Hepatocyte (in vitro differentiated cells): ENCODE measurements around the gene METRNL. TPM values are rescaled to one million over a fixed set of nuclear protein-coding genes. Genes with fewer than 3 reads are reported as not detected.

Experiments used
- DNase-seq: peaks from one replicate; pipeline ENCODE4 v3.0.0-alpha.2; 2016; ENCODE audit warnings: low spot score
- H2AFZ ChIP-seq: fragments of 200-600 bp; sonication (generic); 2 replicates; pipeline ENCODE4 v1.6.0; 2016; ENCODE audit warnings: antibody characterized with exemption, mild to moderate bottlenecking
- H3K27ac ChIP-seq: fragments of 200-600 bp; sonication (generic); 2 replicates; pipeline ENCODE4 v1.5.1; 2016; ENCODE audit warnings: mild to moderate bottlenecking
- H3K27me3 ChIP-seq: fragments of 200-600 bp; sonication (generic); 2 replicates; pipeline ENCODE4 v1.6.1; 2016
- H3K36me3 ChIP-seq: fragments of 200-600 bp; sonication (generic); replicated peaks from 2 replicates; pipeline ENCODE4 v1.5.1; 2016; ENCODE audit warnings: low read depth; ENCODE audit not compliant: insufficient read depth
- H3K4me1 ChIP-seq: fragments of 200-600 bp; sonication (generic); 2 replicates; pipeline ENCODE4 v1.5.1; 2016; ENCODE audit warnings: mild to moderate bottlenecking, moderate library complexity; ENCODE audit not compliant: insufficient read depth
- H3K4me2 ChIP-seq: fragments of 200-600 bp; sonication (generic); 2 replicates; pipeline ENCODE4 v1.6.0; 2016
- H3K4me3 ChIP-seq: fragments of 200-600 bp; sonication (generic); 2 replicates; pipeline ENCODE4 v1.5.1; 2016; ENCODE audit warnings: mild to moderate bottlenecking
- H3K79me2 ChIP-seq: fragments of 200-600 bp; sonication (generic); 2 replicates; pipeline ENCODE4 v1.6.0; 2017; ENCODE audit warnings: mild to moderate bottlenecking
- H3K9me2 ChIP-seq: fragments of 200-600 bp; sonication (generic); replicated peaks from 2 replicates; pipeline ENCODE4 v1.6.0; 2017; ENCODE audit warnings: mild to moderate bottlenecking; ENCODE audit not compliant: insufficient read depth
- H3K9me3 ChIP-seq: fragments of 200-600 bp; sonication (generic); 2 replicates; pipeline ENCODE4 v1.5.1; 2016; ENCODE audit warnings: low read depth, mild to moderate bottlenecking
- H4K20me1 ChIP-seq: fragments of 200-600 bp; sonication (generic); 2 replicates; pipeline ENCODE4 v1.6.0; 2016; ENCODE audit warnings: mild to moderate bottlenecking; ENCODE audit not compliant: insufficient read depth, poor library complexity, severe bottlenecking
- EZH2 ChIP-seq: fragments of 200-600 bp; sonication (generic); IDR thresholded peaks from 2 replicates; pipeline ENCODE4 v1.6.1; 2016; ENCODE audit warnings: antibody characterized with exemption, mild to moderate bottlenecking, borderline replicate concordance
- EZH2phosphoT487 ChIP-seq: fragments of 200-600 bp; sonication (generic); IDR thresholded peaks from one replicate; pipeline ENCODE4 v1.6.1; 2018; ENCODE audit warnings: antibody characterized with exemption, mild to moderate bottlenecking, low read depth, moderate library complexity; ENCODE audit not compliant: unreplicated experiment, severe bottlenecking
- WGBS: methylation state at CpG from one replicate; pipeline ENCODE4 v1.1.6; 2016; ENCODE audit warnings: low lambda C conversion rate; ENCODE audit errors: missing lambda C conversion rate; 5-methylcytosine and 5-hydroxymethylcytosine counted together
- polyA plus RNA-seq: library from polyadenylated mRNA; unstranded; fragments of >200 nt; fragmentation: Nextera tagmentation; extraction: Ambion mirVana; gene quantifications from 2 replicates; pipeline ENCODE4 v1.2.1, GENCODE V29; 2016
- total RNA-seq: library from RNA; depleted of rRNA; stranded (reverse); fragments of >200 nt; gene quantifications from 2 replicates; pipeline ENCODE4 v1.2.3, GENCODE V29; 2014
- TF ChIP-seq, protein P1 (sequence below): fragments of 200-600 bp; sonication (generic); IDR thresholded peaks from 2 replicates; pipeline ENCODE4 v1.5.1; 2016; ENCODE audit warnings: antibody characterized with exemption, mild to moderate bottlenecking; ENCODE audit not compliant: poor library complexity

METRNL gene
- total and polyA plus RNA-seq, 2 experiments from 2014 or later, result 97.2 to 164 TPM

DNA sequence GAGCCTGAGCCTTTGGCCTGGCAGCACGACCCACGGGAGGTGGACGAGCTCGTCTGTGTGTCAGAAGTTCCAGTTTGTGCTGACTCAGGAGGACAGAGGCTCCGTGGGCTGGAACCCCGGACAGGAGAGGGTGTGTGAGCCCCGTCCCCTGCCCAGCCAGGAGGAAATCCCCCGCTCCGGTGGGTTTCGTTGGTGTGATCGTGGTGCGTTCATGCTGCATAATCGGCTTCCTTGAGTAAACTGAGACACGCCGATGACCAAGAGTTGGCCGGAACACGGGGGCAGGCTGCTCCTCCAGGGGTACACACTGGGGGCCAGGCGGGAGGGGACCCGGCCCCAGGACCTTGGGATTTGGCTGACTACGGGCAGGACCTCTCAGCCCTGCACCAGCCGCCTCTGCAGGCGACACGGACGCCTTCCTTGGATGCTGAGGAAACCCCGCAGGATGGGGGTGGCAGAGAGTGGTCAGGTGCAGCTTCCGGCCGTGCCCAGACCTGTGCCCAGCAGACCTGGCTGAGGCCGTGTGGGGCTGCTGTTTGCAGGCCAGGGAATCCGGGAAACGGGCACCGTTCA lies 8.5 kb downstream of the METRNL start:
- no peak for DNase-seq
- Histone ChIP-seq H3K27ac (peak overlapping the region; percentile 96), H2AFZ (no peak overlapping the region), H3K79me2 (peaks cover 86% of the 10 kb centered on the region), H3K27me3 (no peaks in the 10 kb centered on the region), H4K20me1 (peaks cover 31% of the 10 kb centered on the region), H3K4me2 (peak overlapping the region; percentile 98), H3K9me2 (no peaks in the 10 kb centered on the region), H3K4me3 (no peak overlapping the region), H3K36me3 (no peaks in the 10 kb centered on the region), H3K4me1 (peaks cover 89% of the 10 kb centered on the region), H3K9me3 (no peaks in the 10 kb centered on the region)
- no peak for TF ChIP-seq EZH2
- WGBS, result 85% methylated on average over 30 of the region's 31 CpGs

DNA sequence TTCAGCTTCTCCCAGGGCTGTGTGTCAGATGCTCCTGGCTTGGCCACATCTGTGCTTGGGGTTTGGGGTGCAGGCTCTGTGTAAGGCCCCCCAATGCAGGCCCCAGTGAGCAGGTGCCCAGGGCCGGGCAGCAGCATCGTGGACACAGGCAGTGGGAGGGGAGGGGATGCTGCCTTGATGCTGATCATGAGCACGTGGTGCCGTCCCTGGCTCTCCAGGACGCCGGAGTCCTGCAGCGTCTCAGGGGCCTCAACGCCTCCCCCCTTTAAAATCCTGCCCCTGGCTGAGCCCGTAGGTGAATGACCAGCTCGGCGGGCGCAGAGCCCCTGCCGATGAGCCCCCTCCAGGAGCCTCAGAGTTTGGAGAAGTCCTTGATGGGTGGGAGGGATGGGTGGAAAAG lies 9.0 kb downstream of the METRNL start:
- Histone ChIP-seq H3K4me3 (no peak overlapping the region), H3K4me2 (peak overlapping the region; percentile 98), H3K9me2 (no peaks in the 10 kb centered on the region), H3K4me1 (peaks cover 84% of the 10 kb centered on the region), H3K79me2 (peaks cover 88% of the 10 kb centered on the region), H4K20me1 (peaks cover 28% of the 10 kb centered on the region), H2AFZ (no peak overlapping the region), H3K27me3 (no peaks in the 10 kb centered on the region), H3K27ac (peak overlapping the region; percentile 96), H3K36me3 (no peaks in the 10 kb centered on the region), H3K9me3 (no peaks in the 10 kb centered on the region)
- TF ChIP-seq EZH2, result no peak
- TF ChIP-seq, protein P1, sequence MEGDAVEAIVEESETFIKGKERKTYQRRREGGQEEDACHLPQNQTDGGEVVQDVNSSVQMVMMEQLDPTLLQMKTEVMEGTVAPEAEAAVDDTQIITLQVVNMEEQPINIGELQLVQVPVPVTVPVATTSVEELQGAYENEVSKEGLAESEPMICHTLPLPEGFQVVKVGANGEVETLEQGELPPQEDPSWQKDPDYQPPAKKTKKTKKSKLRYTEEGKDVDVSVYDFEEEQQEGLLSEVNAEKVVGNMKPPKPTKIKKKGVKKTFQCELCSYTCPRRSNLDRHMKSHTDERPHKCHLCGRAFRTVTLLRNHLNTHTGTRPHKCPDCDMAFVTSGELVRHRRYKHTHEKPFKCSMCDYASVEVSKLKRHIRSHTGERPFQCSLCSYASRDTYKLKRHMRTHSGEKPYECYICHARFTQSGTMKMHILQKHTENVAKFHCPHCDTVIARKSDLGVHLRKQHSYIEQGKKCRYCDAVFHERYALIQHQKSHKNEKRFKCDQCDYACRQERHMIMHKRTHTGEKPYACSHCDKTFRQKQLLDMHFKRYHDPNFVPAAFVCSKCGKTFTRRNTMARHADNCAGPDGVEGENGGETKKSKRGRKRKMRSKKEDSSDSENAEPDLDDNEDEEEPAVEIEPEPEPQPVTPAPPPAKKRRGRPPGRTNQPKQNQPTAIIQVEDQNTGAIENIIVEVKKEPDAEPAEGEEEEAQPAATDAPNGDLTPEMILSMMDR, result no peak
- TF ChIP-seq EZH2phosphoT487, result no peak
- DNase-seq, result no peak
- WGBS, result 85% methylated on average over 13 of the region's 13 CpGs

- H3K27ac ChIP-seq, result peak overlapping the region; percentile 96
- H3K79me2 ChIP-seq, result peaks cover 93% of the 10 kb centered on the region
- no peaks in the 10 kb centered on the region for H3K36me3 ChIP-seq
- no peaks in the 10 kb centered on the region for H3K27me3 ChIP-seq
- no peaks in the 10 kb centered on the region for H3K9me2 ChIP-seq
- peak overlapping the region; percentile 98 for H3K4me2 ChIP-seq
- no peak for DNase-seq
- H2AFZ ChIP-seq, result no peak overlapping the region
- no peak overlapping the region for H3K4me3 ChIP-seq
- 89% methylated on average over 11 of the region's 15 CpGs for WGBS
- no peak for TF ChIP-seq EZH2phosphoT487
- TF ChIP-seq EZH2, result no peak
- TF ChIP-seq, protein P1, result no peak
- no peaks in the 10 kb centered on the region for H3K9me3 ChIP-seq
- H4K20me1 ChIP-seq, result peaks cover 31% of the 10 kb centered on the region
- H3K4me1 ChIP-seq, result peaks cover 83% of the 10 kb centered on the region
These were observed 9.5 kb downstream of the METRNL start for GRCh38 chr17:83088909-83089308.

GRCh38 chr17:83089328-83090132 lies 10.1 kb downstream of the METRNL start:
- WGBS, result 64% methylated on average over 43 of the region's 47 CpGs
- H4K20me1 ChIP-seq, result peaks cover 26% of the 10 kb centered on the region
- DNase-seq, result peak; percentile 80
- H3K27ac ChIP-seq, result peak overlapping the region; percentile 96
- H2AFZ ChIP-seq, result no peak overlapping the region
- TF ChIP-seq, protein P1, result no peak
- TF ChIP-seq EZH2 (no peak), EZH2phosphoT487 (no peak)
- no peaks in the 10 kb centered on the region for H3K27me3 ChIP-seq
- H3K36me3 ChIP-seq, result no peaks in the 10 kb centered on the region
- peak overlapping the region; percentile 98 for H3K4me2 ChIP-seq
- H3K9me2 ChIP-seq, result no peaks in the 10 kb centered on the region
- peaks cover 87% of the 10 kb centered on the region for H3K79me2 ChIP-seq
- H3K4me1 ChIP-seq, result peaks cover 77% of the 10 kb centered on the region
- no peaks in the 10 kb centered on the region for H3K9me3 ChIP-seq
- no peak overlapping the region for H3K4me3 ChIP-seq
